GM12891 (cell line): ENCODE results near the gene FAM110A.

Experiments
- PAX5 ChIP-seq: IDR thresholded peaks from 2 replicates; pipeline ENCODE4 v1.6.1; 2011; ENCODE audit warnings: low read length, moderate library complexity, mild to moderate bottlenecking; ENCODE audit not compliant: insufficient read depth, severe bottlenecking
- POLR2A ChIP-seq: IDR thresholded peaks from 2 replicates; pipeline ENCODE4 v1.6.1; 2011; ENCODE audit warnings: low read depth, low read length, control low read depth
- POLR2AphosphoS5 ChIP-seq: IDR thresholded peaks from 2 replicates; pipeline ENCODE4 v1.6.1; 2011; ENCODE audit warnings: low read depth, low read length, control low read depth
- POU2F2 ChIP-seq: IDR thresholded peaks from 2 replicates; pipeline ENCODE4 v1.6.1; 2011; ENCODE audit warnings: low read depth, mild to moderate bottlenecking, control low read depth, low read length, moderate library complexity
- SPI1 ChIP-seq: IDR thresholded peaks from 2 replicates; pipeline ENCODE4 v1.6.1; 2011; ENCODE audit warnings: low read depth, low read length, control low read depth
- TAF1 ChIP-seq: IDR thresholded peaks from 2 replicates; pipeline ENCODE4 v1.6.1; 2011; ENCODE audit warnings: low read depth, low read length, control low read depth

DNA sequence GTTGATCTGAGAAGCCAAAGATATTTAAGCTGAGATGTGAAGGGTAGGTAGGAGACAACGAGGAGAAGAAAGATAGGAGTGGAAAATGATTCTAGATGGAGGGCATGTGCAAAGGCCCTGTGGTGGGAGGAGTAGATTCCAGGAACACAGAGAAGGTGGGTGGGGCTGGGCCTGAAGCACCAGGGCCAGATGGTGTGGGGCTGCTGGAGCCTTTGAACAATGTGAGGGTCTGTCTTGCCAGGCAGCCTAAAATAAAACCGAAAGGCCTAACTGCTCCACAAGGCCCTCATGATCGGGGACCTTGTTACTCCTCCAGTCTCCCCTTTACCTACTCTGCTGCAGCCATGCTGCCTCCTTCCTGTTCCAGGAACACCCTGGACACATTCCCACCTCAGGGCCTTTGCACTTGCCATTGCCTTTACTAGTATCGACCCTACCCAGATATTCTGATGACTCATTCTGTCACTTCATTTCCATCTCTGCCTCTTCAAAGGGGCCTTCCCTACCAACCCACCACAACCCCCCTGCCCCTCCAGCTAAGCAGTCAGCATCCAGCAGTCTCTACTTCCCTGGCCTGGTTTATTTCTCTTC lies 20.0 kb downstream of the FAM110A start:
- TF ChIP-seq PAX5: no peak
- TF ChIP-seq POLR2A: no peak
- no peak for TF ChIP-seq TAF1
- TF ChIP-seq POLR2AphosphoS5: no peak
- TF ChIP-seq SPI1: no peak
- TF ChIP-seq POU2F2: no peak
